GM23248 (cell line): ENCODE results near the gene PRR33.

Experiments
- EZH2 ChIP-seq: fragments of 200-600 bp; sonication (generic); IDR thresholded peaks from 2 replicates; pipeline ENCODE4 v1.6.1; 2018; ENCODE audit warnings: antibody characterized with exemption, mild to moderate bottlenecking; ENCODE audit not compliant: insufficient read depth, poor library complexity, severe bottlenecking
- EZH2phosphoT487 ChIP-seq: fragments of 200-600 bp; sonication (generic); IDR thresholded peaks from 2 replicates; pipeline ENCODE4 v1.6.1; 2018; ENCODE audit warnings: antibody characterized with exemption, moderate library complexity, mild to moderate bottlenecking, low read depth; ENCODE audit not compliant: insufficient read depth

- TF ChIP-seq EZH2phosphoT487 = no peak
- no peak for TF ChIP-seq EZH2
Measured at GRCh38 chr11:1845561-1846452, 45.9 kb downstream of the PRR33 start.
